ENCODE data around the gene AGMAT. TPM values are rescaled to one million over a fixed set of nuclear protein-coding genes. Genes with fewer than 3 reads are reported as not detected.

Gene AGMAT
- total RNA-seq, 2 experiments from 2014 or later, result 15.9 to 16.2 TPM

- no peaks in the 10 kb centered on the region for H3K36me3 Mint-ChIP-seq (ENCODE audit: low read depth)
- peak within 1 kb of the TSS; percentile 95 for H3K4me3 Mint-ChIP-seq
- H3K9me3 Mint-ChIP-seq, result no peaks in the 10 kb centered on the region
- intact Hi-C loops (cut with micrococcal nuclease), result loop anchor here (2.0 to 10.0 kb wide), 8 partner anchors 107 to 1531 kb away; partner anchors contain the start of genes EFHD2 and SDHB
- H3K27ac Mint-ChIP-seq, result peak within 1 kb of the TSS; percentile 99
- no peak for DNase-seq
- H3K4me1 Mint-ChIP-seq (ENCODE audit: low read depth), result peaks cover 44% of the 10 kb centered on the region
- CTCF ChIA-PET, result interaction anchor here (1.0 kb wide), 1 partner anchor 9 kb away, joined by 4 read pairs; no protein-coding TSS in a partner anchor
- no peaks in the 10 kb centered on the region for H3K27me3 Mint-ChIP-seq (ENCODE audit: low read depth)
Observed at GRCh38 chr1:15524021-15524282, 60.9 kb downstream of the AGMAT start, which contains the start of gene CASP9. CASP9 (minus strand) TSS chr1:15524215; CDS start chr1:15524200, 15 bp downstream.

GRCh38 chr1:15523104-15524020, 61.5 kb downstream of the AGMAT start:
- Mint-ChIP-seq H3K4me3 (peak overlapping the region; percentile 95), H3K9me3 (no peaks in the 10 kb centered on the region), H3K36me3 (ENCODE audit: low read depth) (no peaks in the 10 kb centered on the region), H3K27me3 (ENCODE audit: low read depth) (no peaks in the 10 kb centered on the region), H3K4me1 (ENCODE audit: low read depth) (peaks cover 40% of the 10 kb centered on the region), H3K27ac (peak overlapping the region; percentile 14)
- no peak for DNase-seq
- CTCF ChIA-PET, result interaction anchor here (1.0 kb wide), 1 partner anchor 8 kb away, joined by 4 read pairs; no protein-coding TSS in a partner anchor
- intact Hi-C loops (cut with micrococcal nuclease), result loop anchor here (2.0 to 10.0 kb wide), 8 partner anchors 107 to 1531 kb away; partner anchors contain the start of genes EFHD2 and SDHB

GRCh38 chr1:15522551-15522950, 62.3 kb downstream of the AGMAT start:
- CTCF ChIA-PET, result no interaction called here
- Mint-ChIP-seq H3K9me3 (no peaks in the 10 kb centered on the region), H3K4me1 (ENCODE audit: low read depth) (peaks cover 32% of the 10 kb centered on the region), H3K27me3 (ENCODE audit: low read depth) (no peaks in the 10 kb centered on the region), H3K27ac (no peak overlapping the region), H3K36me3 (ENCODE audit: low read depth) (no peaks in the 10 kb centered on the region), H3K4me3 (no peak overlapping the region)
- no peak for DNase-seq
- intact Hi-C loops (cut with micrococcal nuclease), result loop anchor here (5.0 to 10.0 kb wide), 3 partner anchors 270 to 1532 kb away; partner anchors contain the start of gene SDHB

Other genes starting within 250 kb of the AGMAT start
- gene EFHD2, start 175.2 kb downstream of the AGMAT start, total RNA-seq, result 10 to 100 TPM; 35.0 to 36.0 TPM
- gene CTRC, start 146.6 kb downstream of the AGMAT start, total RNA-seq, result not detected
- not detected for gene CELA2A, start 128.3 kb downstream of the AGMAT start, total RNA-seq
- gene CELA2B, start 108.9 kb downstream of the AGMAT start, total RNA-seq, result not detected
- gene CASP9, start 60.8 kb downstream of the AGMAT start, total RNA-seq, result 1 to 10 TPM; 6.3 to 6.5 TPM
- 1 to 10 TPM; 7.1 to 9.8 TPM for gene DNAJC16, start 58.2 kb downstream of the AGMAT start, total RNA-seq
- 10 to 100 TPM; 19.6 to 20.7 TPM for gene DDI2, start 32.4 kb upstream of the AGMAT start, total RNA-seq
- 10 to 100 TPM; 44.2 to 48.3 TPM for gene PLEKHM2, start 99.3 kb upstream of the AGMAT start, total RNA-seq
- under 1 TPM; 0.43 to 0.74 TPM for gene SLC25A34, start 151.2 kb upstream of the AGMAT start, total RNA-seq
- not detected for gene TMEM82, start 157.4 kb upstream of the AGMAT start, total RNA-seq
- gene FBLIM1, start 173.7 kb upstream of the AGMAT start, total RNA-seq, result not detected
- 1 to 10 TPM; 1.7 to 1.9 TPM for gene UQCRHL, start 222.6 kb upstream of the AGMAT start, total RNA-seq

Measured in activated naive CD4-positive, alpha-beta T cell treated with anti-CD3 and anti-CD28 coated beads for 36 hours (primary cell).